HFFc6 (cell line): ENCODE measurements around the gene OXCT2. TPM values are rescaled to one million over a fixed set of nuclear protein-coding genes. Genes with fewer than 3 reads are reported as not detected.

Experiments used
- DNase-seq: peaks from one replicate; pipeline ENCODE4 v3.0.0-alpha.2; 2018
- H3K27ac Mint-ChIP-seq: 2 replicates; pipeline ENCODE4 v1.8.0; 2020; ENCODE audit warnings: mild to moderate bottlenecking, mixed read lengths
- H3K27me3 Mint-ChIP-seq: 2 replicates; pipeline ENCODE4 v1.8.0; 2021; ENCODE audit warnings: mild to moderate bottlenecking, moderate library complexity, mixed read lengths; ENCODE audit not compliant: insufficient read depth
- H3K36me3 Mint-ChIP-seq: 2 replicates; pipeline ENCODE4 v1.8.0; 2021; ENCODE audit warnings: low read depth, mixed read lengths
- H3K4me1 Mint-ChIP-seq: 2 replicates; pipeline ENCODE4 v1.8.0; 2020; ENCODE audit warnings: low read depth, mixed read lengths
- H3K4me3 Mint-ChIP-seq: 2 replicates; pipeline ENCODE4 v1.8.0; 2020; ENCODE audit warnings: mild to moderate bottlenecking, moderate library complexity, mixed read lengths
- H3K9me3 Mint-ChIP-seq: 2 replicates; pipeline ENCODE4 v1.8.0; 2020; ENCODE audit warnings: mild to moderate bottlenecking, mixed read lengths
- total RNA-seq, 6 experiments: library from RNA; stranded (reverse); fragmentation: NEBNext Ultra II Directional; extraction: Animal tissue kit (Norgen Biotek cat#: 25700); gene quantifications; 2 replicates in 1 of 6; 3 replicates in 5 of 6; pipeline ENCODE4 v1.2.3, GENCODE V29; 2021
- TF ChIP-seq, protein P1 (sequence below): fragments of 200-600 bp; sonication (generic); IDR thresholded peaks from 2 replicates; pipeline ENCODE4 v1.5.0; 2021; ENCODE audit warnings: antibody characterized with exemption, mild to moderate bottlenecking

Gene OXCT2
- total RNA-seq, 6 experiments from 2014 or later: 0.81 to 2.3 (median 1.4) TPM

DNA sequence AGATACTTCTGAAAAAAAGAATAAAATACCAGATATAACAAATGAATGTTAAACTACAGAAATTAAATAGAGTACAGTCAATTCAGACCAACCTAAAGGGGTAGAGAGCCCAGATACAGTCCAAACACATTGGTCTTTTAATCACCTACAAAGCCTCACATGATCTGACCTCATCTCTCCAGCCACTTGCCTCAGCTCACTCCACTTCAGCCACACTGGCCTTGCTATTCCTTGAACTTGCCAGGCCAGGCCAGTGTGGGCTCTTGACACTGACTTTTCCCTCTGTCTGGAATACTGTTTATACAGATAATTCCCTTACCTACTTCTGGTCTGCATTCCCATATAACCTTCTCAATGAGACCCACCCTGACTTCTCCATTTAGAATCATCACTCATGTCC is 49.5 kb downstream of the OXCT2 start:
- no peak for DNase-seq
- H3K4me1 Mint-ChIP-seq: no peaks in the 10 kb centered on the region
- H3K36me3 Mint-ChIP-seq: no peaks in the 10 kb centered on the region
- no peak overlapping the region for H3K27ac Mint-ChIP-seq
- H3K9me3 Mint-ChIP-seq: no peaks in the 10 kb centered on the region
- peaks cover 30% of the 10 kb centered on the region for H3K27me3 Mint-ChIP-seq
- TF ChIP-seq, protein P1, sequence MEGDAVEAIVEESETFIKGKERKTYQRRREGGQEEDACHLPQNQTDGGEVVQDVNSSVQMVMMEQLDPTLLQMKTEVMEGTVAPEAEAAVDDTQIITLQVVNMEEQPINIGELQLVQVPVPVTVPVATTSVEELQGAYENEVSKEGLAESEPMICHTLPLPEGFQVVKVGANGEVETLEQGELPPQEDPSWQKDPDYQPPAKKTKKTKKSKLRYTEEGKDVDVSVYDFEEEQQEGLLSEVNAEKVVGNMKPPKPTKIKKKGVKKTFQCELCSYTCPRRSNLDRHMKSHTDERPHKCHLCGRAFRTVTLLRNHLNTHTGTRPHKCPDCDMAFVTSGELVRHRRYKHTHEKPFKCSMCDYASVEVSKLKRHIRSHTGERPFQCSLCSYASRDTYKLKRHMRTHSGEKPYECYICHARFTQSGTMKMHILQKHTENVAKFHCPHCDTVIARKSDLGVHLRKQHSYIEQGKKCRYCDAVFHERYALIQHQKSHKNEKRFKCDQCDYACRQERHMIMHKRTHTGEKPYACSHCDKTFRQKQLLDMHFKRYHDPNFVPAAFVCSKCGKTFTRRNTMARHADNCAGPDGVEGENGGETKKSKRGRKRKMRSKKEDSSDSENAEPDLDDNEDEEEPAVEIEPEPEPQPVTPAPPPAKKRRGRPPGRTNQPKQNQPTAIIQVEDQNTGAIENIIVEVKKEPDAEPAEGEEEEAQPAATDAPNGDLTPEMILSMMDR: no peak
- no peak overlapping the region for H3K4me3 Mint-ChIP-seq

DNA sequence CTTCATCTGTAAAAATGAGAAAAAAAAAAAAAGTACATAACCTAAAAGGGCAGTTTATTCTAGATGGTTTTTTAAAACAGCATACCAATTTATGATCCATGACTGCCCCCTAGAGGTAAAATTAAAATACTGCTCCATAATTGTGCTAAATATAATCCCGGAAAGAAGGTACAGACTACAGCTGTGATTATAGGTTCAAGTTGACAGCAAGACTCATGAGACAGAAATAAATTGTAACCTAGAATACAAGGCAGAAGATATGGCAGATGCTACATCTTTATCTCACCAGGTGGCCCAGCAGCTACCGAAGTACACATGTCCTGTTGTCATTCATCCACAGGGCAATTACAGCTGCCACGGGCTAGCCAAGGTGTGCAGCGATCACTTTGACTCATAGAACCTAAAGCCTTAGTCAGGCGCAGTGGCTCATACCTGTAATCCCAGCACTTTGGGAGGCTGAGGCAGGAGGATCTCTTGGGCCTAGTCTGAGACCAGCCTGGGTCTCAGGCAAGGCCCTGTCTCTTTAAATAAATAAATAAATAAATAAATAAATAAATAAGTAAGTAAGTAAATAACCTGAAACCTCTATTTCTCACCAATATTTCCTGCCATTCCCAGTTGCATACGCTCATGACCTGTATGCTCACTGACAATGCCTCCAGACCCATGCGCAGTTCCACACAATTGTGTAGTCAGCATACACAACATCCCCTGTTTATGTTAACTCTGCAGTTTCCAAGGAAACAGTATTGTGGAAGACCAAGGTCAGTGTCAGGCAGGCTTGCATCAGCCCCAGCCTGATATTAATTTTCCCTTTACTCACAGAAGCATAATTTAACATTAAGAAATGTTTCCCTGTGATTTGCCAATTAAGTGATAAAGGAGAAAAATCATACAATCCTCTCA is 50.8 kb downstream of the OXCT2 start:
- DNase-seq: peak; percentile 59
- H3K4me3 Mint-ChIP-seq: no peak overlapping the region
- H3K4me1 Mint-ChIP-seq: no peaks in the 10 kb centered on the region

More for the DNA sequence above, 50.8 kb downstream of the OXCT2 start:
- Mint-ChIP-seq H3K27me3 (peaks cover 31% of the 10 kb centered on the region), H3K27ac (no peak overlapping the region), H3K36me3 (no peaks in the 10 kb centered on the region), H3K9me3 (no peaks in the 10 kb centered on the region)
- TF ChIP-seq, protein P1: peak; percentile 91

Other genes with a start within 250 kb of the OXCT2 start
- gene PABPC4, start 194.6 kb downstream of the OXCT2 start, total RNA-seq: 100 to 1,000 TPM; 322 to 352 (median 347) TPM
- gene HEYL, start 131.7 kb downstream of the OXCT2 start, total RNA-seq: not detected
- not detected for gene NT5C1A, start 99.2 kb downstream of the OXCT2 start, total RNA-seq
- not detected for gene HPCAL4, start 79.9 kb downstream of the OXCT2 start, total RNA-seq
- 10 to 100 TPM; 38.9 to 45.8 (median 41.7) TPM for gene PPIE, start 32.5 kb downstream of the OXCT2 start, total RNA-seq
- not detected for gene BMP8B, start 17.5 kb upstream of the OXCT2 start, total RNA-seq
- 10 to 100 TPM; 12.8 to 19.1 (median 15.1) TPM for gene TRIT1, start 112.2 kb upstream of the OXCT2 start, total RNA-seq
- gene MYCL, start 130.6 kb upstream of the OXCT2 start, total RNA-seq: under 1 TPM; 0.17 to 0.52 (median 0.21) TPM
- 1 to 10 TPM; 3.2 to 4.8 (median 3.5) TPM for gene MFSD2A, start 183.8 kb upstream of the OXCT2 start, total RNA-seq